SK-N-MC (cell line): Measurements from ENCODE around the gene CDC25B.

ENCODE experiments used
- EZH2 ChIP-seq: fragments of 200-600 bp; sonication (generic); IDR thresholded peaks from one replicate; pipeline ENCODE4 v1.6.1; 2017; ENCODE audit warnings: antibody characterized with exemption
- POLR2AphosphoS5 ChIP-seq: IDR thresholded peaks from 2 replicates; pipeline ENCODE4 v1.6.1; 2012; ENCODE audit warnings: mild to moderate bottlenecking, low read depth, low read length, borderline replicate concordance

- TF ChIP-seq POLR2AphosphoS5 (no peak), EZH2 (no peak)
Measured at GRCh38 chr20:3760655-3761348, 35.3 kb upstream of the CDC25B start.
